GM23338 (cell line): ENCODE data around the gene KCTD1. TPM values are rescaled to one million over a fixed set of nuclear protein-coding genes. Genes with fewer than 3 reads are reported as not detected.

ENCODE experiments used
- ATAC-seq: fragments of 200-7000 bp; cut with Tn5 transposase; 3 replicates; pipeline ENCODE4 v1.9.1; 2020
- DNase-seq: peaks from one replicate; pipeline ENCODE4 v3.0.0-alpha.2; 2015; ENCODE audit warnings: low spot score
- H2AFZ ChIP-seq: fragments of 200-600 bp; sonication (generic); 2 replicates; pipeline ENCODE4 v1.8.0; 2016; ENCODE audit warnings: antibody characterized with exemption, mild to moderate bottlenecking, moderate library complexity
- H3F3A ChIP-seq: fragments of 200-600 bp; sonication (generic); replicated peaks from 2 replicates; pipeline ENCODE4 v1.8.0; 2017; ENCODE audit warnings: antibody characterized with exemption, mixed run types, low read depth
- H3K27ac ChIP-seq: fragments of 200-600 bp; sonication (generic); 2 replicates; pipeline ENCODE4 v1.6.1; 2016; ENCODE audit warnings: low read depth
- H3K27me3 ChIP-seq: fragments of 200-600 bp; sonication (generic); 2 replicates; pipeline ENCODE4 v1.8.0; 2016; ENCODE audit warnings: mild to moderate bottlenecking, mixed run types, moderate library complexity; ENCODE audit not compliant: insufficient read depth
- H3K36me3 ChIP-seq: fragments of 200-600 bp; sonication (generic); 2 replicates; pipeline ENCODE4 v1.8.0; 2016; ENCODE audit warnings: mild to moderate bottlenecking; ENCODE audit not compliant: insufficient read depth
- H3K4me1 ChIP-seq: fragments of 200-600 bp; sonication (generic); 2 replicates; pipeline ENCODE4 v1.8.0; 2016; ENCODE audit warnings: mild to moderate bottlenecking, moderate library complexity; ENCODE audit not compliant: insufficient read depth
- H3K4me2 ChIP-seq: fragments of 200-600 bp; sonication (generic); 2 replicates; pipeline ENCODE4 v1.7.1; 2017; ENCODE audit warnings: mixed run types
- H3K4me3 ChIP-seq: fragments of 200-600 bp; sonication (generic); 2 replicates; pipeline ENCODE4 v1.6.1; 2016; ENCODE audit warnings: mixed run types
- H3K79me2 ChIP-seq: fragments of 200-600 bp; sonication (generic); replicated peaks from 2 replicates; pipeline ENCODE4 v1.8.0; 2017; ENCODE audit warnings: mild to moderate bottlenecking; ENCODE audit not compliant: insufficient read depth
- H3K9me2 ChIP-seq: fragments of 200-600 bp; sonication (generic); 2 replicates; pipeline ENCODE4 v1.8.0; 2017; ENCODE audit not compliant: insufficient read depth
- H4K20me1 ChIP-seq: fragments of 200-600 bp; sonication (generic); replicated peaks from 2 replicates; pipeline ENCODE4 v1.8.0; 2017; ENCODE audit warnings: mild to moderate bottlenecking; ENCODE audit not compliant: insufficient read depth
- H3K27ac Mint-ChIP-seq: 2 replicates; pipeline ENCODE4 v1.8.0; 2020; ENCODE audit warnings: inconsistent platforms, mild to moderate bottlenecking, moderate library complexity, mixed read lengths
- H3K27me3 Mint-ChIP-seq: 3 replicates; pipeline ENCODE4 v1.8.0; 2022; ENCODE audit warnings: low read depth, mild to moderate bottlenecking, moderate library complexity, mixed read lengths, inconsistent platforms; ENCODE audit not compliant: insufficient read depth, poor library complexity
- H3K36me3 Mint-ChIP-seq: 3 replicates; pipeline ENCODE4 v1.8.0; 2021; ENCODE audit warnings: low read depth, mild to moderate bottlenecking, inconsistent platforms, moderate library complexity, mixed read lengths
- H3K4me1 Mint-ChIP-seq: 3 replicates; pipeline ENCODE4 v1.8.0; 2020; ENCODE audit warnings: mild to moderate bottlenecking, inconsistent platforms, mixed read lengths
- H3K4me3 Mint-ChIP-seq: 3 replicates; pipeline ENCODE4 v1.8.0; 2021; ENCODE audit warnings: moderate library complexity, mild to moderate bottlenecking, inconsistent platforms, mixed read lengths
- H3K9me3 Mint-ChIP-seq: 3 replicates; pipeline ENCODE4 v1.8.0; 2020; ENCODE audit warnings: moderate library complexity, mild to moderate bottlenecking, inconsistent platforms, mixed read lengths
- CREB1 ChIP-seq: fragments of 250-450 bp; sonication (Bioruptor Pico); IDR thresholded peaks from 2 replicates; pipeline ENCODE4 v1.5.0; 2020; ENCODE audit warnings: low read depth, mild to moderate bottlenecking, moderate library complexity
- EZH2 ChIP-seq: fragments of 200-600 bp; sonication (generic); IDR thresholded peaks from one replicate; pipeline ENCODE4 v1.8.0; 2017; ENCODE audit warnings: antibody characterized with exemption, mild to moderate bottlenecking, low read depth; ENCODE audit not compliant: unreplicated experiment
- EZH2phosphoT487 ChIP-seq: fragments of 200-600 bp; sonication (generic); IDR thresholded peaks from one replicate; pipeline ENCODE4 v1.8.1; 2018; ENCODE audit warnings: antibody characterized with exemption; ENCODE audit not compliant: unreplicated experiment
- JUNB ChIP-seq: IDR thresholded peaks from one replicate; pipeline ENCODE4 v1.6.1; 2016; ENCODE audit warnings: antibody characterized with exemption; ENCODE audit not compliant: unreplicated experiment
- NANOG ChIP-seq: IDR thresholded peaks from 2 replicates; pipeline ENCODE4 v1.6.1; 2016; ENCODE audit warnings: antibody characterized with exemption, borderline replicate concordance
- POLR2AphosphoS5 ChIP-seq: IDR thresholded peaks from 2 replicates; pipeline ENCODE4 v1.6.1; 2016; ENCODE audit warnings: antibody characterized with exemption, low read depth
- STAT1 ChIP-seq: IDR thresholded peaks from one replicate; pipeline ENCODE4 v1.6.1; 2016; ENCODE audit warnings: antibody characterized with exemption; ENCODE audit not compliant: unreplicated experiment
- ZNF114 ChIP-seq: fragments of 250-450 bp; sonication (Bioruptor Pico); IDR thresholded peaks from 2 replicates; pipeline ENCODE4 v1.5.0; 2020; ENCODE audit warnings: mild to moderate bottlenecking, moderate library complexity
- ZNF331 ChIP-seq: fragments of 250-450 bp; sonication (Bioruptor Pico); IDR thresholded peaks from 2 replicates; pipeline ENCODE4 v1.5.0; 2020; ENCODE audit warnings: low read depth, mild to moderate bottlenecking, moderate library complexity
- ZNF462 ChIP-seq: fragments of 250-450 bp; sonication (Bioruptor Pico); IDR thresholded peaks from 2 replicates; pipeline ENCODE4 v1.5.0; 2020; ENCODE audit warnings: mild to moderate bottlenecking, moderate library complexity
- polyA plus RNA-seq: library from polyadenylated mRNA; unstranded; fragments of >200 nt; fragmentation: Nextera tagmentation; extraction: Ambion mirVana; gene quantifications from 2 replicates; pipeline ENCODE4 v1.2.1, GENCODE V29; 2016
- total RNA-seq: library from RNA; depleted of rRNA; stranded (reverse); fragments of >200 nt; shearing (Covaris generic); gene quantifications from 2 replicates; pipeline ENCODE4 v1.2.3, GENCODE V29; 2014
- TF ChIP-seq, protein P1 (sequence below): IDR thresholded peaks from one replicate; pipeline ENCODE4 v1.6.1; 2018; ENCODE audit warnings: antibody characterized with exemption; ENCODE audit not compliant: unreplicated experiment

KCTD1 gene
- total and polyA plus RNA-seq, 2 experiments from 2014 or later, result 7.1 to 20.5 TPM

DNA sequence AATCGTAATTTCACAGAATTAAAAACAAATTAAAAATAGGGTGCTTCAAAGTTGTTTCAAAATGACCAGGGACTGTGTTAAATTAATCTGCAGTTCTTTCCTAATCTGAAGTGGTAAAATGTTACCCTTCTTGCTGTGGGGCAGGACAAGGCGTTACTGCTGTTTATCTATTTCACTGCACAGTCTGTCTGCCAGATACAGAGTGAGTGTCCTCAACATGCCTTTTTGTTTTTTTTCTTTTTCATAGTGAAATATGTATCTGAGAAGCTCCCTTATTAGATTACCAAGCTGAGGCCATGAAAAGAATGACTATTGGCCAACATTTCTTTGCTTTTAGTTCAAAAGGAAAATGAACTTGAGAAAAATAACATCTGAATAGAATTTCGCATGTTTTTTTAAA, 38.0 kb downstream of the KCTD1 start:
- TF ChIP-seq ZNF114 (CRISPR knock-in tag) (no peak), EZH2phosphoT487 (no peak), NANOG (no peak), ZNF462 (CRISPR knock-in tag) (no peak)
- Histone ChIP-seq H3F3A (no peaks in the 10 kb centered on the region), H3K36me3 (no peaks in the 10 kb centered on the region), H3K4me2 (no peak overlapping the region), H3K27ac (no peak overlapping the region), H3K4me1 (no peaks in the 10 kb centered on the region), H3K9me2 (no peaks in the 10 kb centered on the region), H2AFZ (no peak overlapping the region), H3K4me3 (no peak overlapping the region), H4K20me1 (no peaks in the 10 kb centered on the region), H3K79me2 (no peaks in the 10 kb centered on the region), H3K27me3 (no peaks in the 10 kb centered on the region)
- H3K4me3 Mint-ChIP-seq, result no peak overlapping the region
- H3K27ac Mint-ChIP-seq, result no peak overlapping the region
- no peaks in the 10 kb centered on the region for H3K27me3 Mint-ChIP-seq
- no peaks in the 10 kb centered on the region for H3K36me3 Mint-ChIP-seq
- peaks cover 13% of the 10 kb centered on the region for H3K4me1 Mint-ChIP-seq
- ATAC-seq (no peak), DNase-seq (no peak)
- H3K9me3 Mint-ChIP-seq, result no peaks in the 10 kb centered on the region

DNA sequence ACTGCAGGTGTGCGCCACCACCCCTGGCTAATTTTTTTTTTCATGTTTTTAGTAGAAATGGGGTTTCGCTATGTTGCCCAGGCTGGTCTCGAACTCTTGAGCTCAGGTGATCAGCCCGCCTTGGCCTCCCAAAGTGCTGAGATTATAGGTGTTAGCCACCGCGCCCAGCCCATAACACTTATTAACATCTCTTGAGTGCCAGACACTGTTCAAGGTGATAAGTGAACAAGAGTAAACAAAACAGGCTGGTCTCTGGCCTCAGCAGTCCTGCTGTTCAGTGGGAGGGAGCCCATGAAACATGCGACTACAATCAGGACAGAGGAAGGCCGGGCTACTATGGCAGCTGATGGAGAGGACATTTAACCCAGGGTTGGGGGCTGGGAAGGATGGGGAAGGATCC, 42.3 kb downstream of the KCTD1 start:
- Histone ChIP-seq H3K9me2 (no peaks in the 10 kb centered on the region), H3K4me3 (no peak overlapping the region), H3K27ac (no peak overlapping the region), H4K20me1 (no peaks in the 10 kb centered on the region), H3K4me2 (no peak overlapping the region), H3F3A (no peaks in the 10 kb centered on the region), H3K36me3 (no peaks in the 10 kb centered on the region), H3K79me2 (no peaks in the 10 kb centered on the region), H2AFZ (no peak overlapping the region), H3K4me1 (no peaks in the 10 kb centered on the region), H3K27me3 (no peaks in the 10 kb centered on the region)
- Mint-ChIP-seq H3K27me3 (peaks cover 3% of the 10 kb centered on the region), H3K9me3 (no peaks in the 10 kb centered on the region), H3K36me3 (no peaks in the 10 kb centered on the region), H3K4me3 (no peak overlapping the region), H3K27ac (no peak overlapping the region), H3K4me1 (peaks cover 2% of the 10 kb centered on the region; the same call in 2 of the 3 replicates)
- no peak for DNase-seq
- TF ChIP-seq ZNF114 (CRISPR knock-in tag), result no peak
- no peak for TF ChIP-seq POLR2AphosphoS5
- TF ChIP-seq EZH2, result no peak
- TF ChIP-seq STAT1, result no peak
- no peak for TF ChIP-seq CREB1 (CRISPR knock-in tag)
- TF ChIP-seq, protein P1, sequence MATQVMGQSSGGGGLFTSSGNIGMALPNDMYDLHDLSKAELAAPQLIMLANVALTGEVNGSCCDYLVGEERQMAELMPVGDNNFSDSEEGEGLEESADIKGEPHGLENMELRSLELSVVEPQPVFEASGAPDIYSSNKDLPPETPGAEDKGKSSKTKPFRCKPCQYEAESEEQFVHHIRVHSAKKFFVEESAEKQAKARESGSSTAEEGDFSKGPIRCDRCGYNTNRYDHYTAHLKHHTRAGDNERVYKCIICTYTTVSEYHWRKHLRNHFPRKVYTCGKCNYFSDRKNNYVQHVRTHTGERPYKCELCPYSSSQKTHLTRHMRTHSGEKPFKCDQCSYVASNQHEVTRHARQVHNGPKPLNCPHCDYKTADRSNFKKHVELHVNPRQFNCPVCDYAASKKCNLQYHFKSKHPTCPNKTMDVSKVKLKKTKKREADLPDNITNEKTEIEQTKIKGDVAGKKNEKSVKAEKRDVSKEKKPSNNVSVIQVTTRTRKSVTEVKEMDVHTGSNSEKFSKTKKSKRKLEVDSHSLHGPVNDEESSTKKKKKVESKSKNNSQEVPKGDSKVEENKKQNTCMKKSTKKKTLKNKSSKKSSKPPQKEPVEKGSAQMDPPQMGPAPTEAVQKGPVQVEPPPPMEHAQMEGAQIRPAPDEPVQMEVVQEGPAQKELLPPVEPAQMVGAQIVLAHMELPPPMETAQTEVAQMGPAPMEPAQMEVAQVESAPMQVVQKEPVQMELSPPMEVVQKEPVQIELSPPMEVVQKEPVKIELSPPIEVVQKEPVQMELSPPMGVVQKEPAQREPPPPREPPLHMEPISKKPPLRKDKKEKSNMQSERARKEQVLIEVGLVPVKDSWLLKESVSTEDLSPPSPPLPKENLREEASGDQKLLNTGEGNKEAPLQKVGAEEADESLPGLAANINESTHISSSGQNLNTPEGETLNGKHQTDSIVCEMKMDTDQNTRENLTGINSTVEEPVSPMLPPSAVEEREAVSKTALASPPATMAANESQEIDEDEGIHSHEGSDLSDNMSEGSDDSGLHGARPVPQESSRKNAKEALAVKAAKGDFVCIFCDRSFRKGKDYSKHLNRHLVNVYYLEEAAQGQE, result no peak
- no peak for TF ChIP-seq JUNB
- TF ChIP-seq ZNF331 (CRISPR knock-in tag), result no peak
- ATAC-seq, result no peak
